DOHH2 (cell line): ENCODE data around the gene PCDHA2.
"Not testable (repeated sequence)": the region's sequence is repeated elsewhere in the genome, so short reads cannot be mapped to it uniquely, and the experiment has no call there.

Experiments used
- H3F3A ChIP-seq: fragments of 200-600 bp; sonication (generic), shearing (Covaris generic); 2 replicates; pipeline ENCODE4 v1.6.0; 2016; ENCODE audit warnings: antibody characterized with exemption, mild to moderate bottlenecking; ENCODE audit not compliant: control insufficient read depth, insufficient read depth
- H3K27ac ChIP-seq: fragments of 200-600 bp; sonication (generic); 2 replicates; pipeline ENCODE4 v1.5.1; 2014; ENCODE audit warnings: low read depth, mild to moderate bottlenecking, low read length, moderate library complexity
- H3K27me3 ChIP-seq: fragments of 200-600 bp; sonication (generic); 2 replicates; pipeline ENCODE4 v1.6.1; 2014; ENCODE audit warnings: mild to moderate bottlenecking, low read length, mixed read lengths; ENCODE audit not compliant: control insufficient read depth
- H3K36me3 ChIP-seq: fragments of 200-600 bp; sonication (generic); 2 replicates; pipeline ENCODE4 v1.6.1; 2014; ENCODE audit warnings: mild to moderate bottlenecking, low read length, moderate library complexity, mixed read lengths; ENCODE audit not compliant: control insufficient read depth
- H3K4me1 ChIP-seq: fragments of 200-600 bp; sonication (generic); 2 replicates; pipeline ENCODE4 v1.6.1; 2014; ENCODE audit warnings: mild to moderate bottlenecking, low read length, mixed read lengths; ENCODE audit not compliant: control insufficient read depth
- H3K4me2 ChIP-seq: fragments of 200-600 bp; sonication (generic); 2 replicates; pipeline ENCODE4 v1.6.0; 2014; ENCODE audit warnings: mild to moderate bottlenecking, low read length, moderate library complexity
- H3K4me3 ChIP-seq: fragments of 200-600 bp; sonication (generic); 2 replicates; pipeline ENCODE4 v1.5.1; 2014; ENCODE audit warnings: mild to moderate bottlenecking, low read length, mixed read lengths
- H3K79me2 ChIP-seq: fragments of 200-600 bp; sonication (generic); 2 replicates; pipeline ENCODE4 v1.6.1; 2014; ENCODE audit warnings: mild to moderate bottlenecking, low read length, mixed read lengths; ENCODE audit not compliant: control insufficient read depth
- H3K9me2 ChIP-seq: fragments of 200-600 bp; sonication (generic); replicated peaks from 2 replicates; pipeline ENCODE4 v1.6.1; 2014; ENCODE audit warnings: mild to moderate bottlenecking, low read length, mixed read lengths; ENCODE audit not compliant: control insufficient read depth
- H3K9me3 ChIP-seq: fragments of 200-600 bp; sonication (generic); 2 replicates; pipeline ENCODE4 v1.6.1; 2014; ENCODE audit warnings: antibody characterized with exemption, low read length, mixed read lengths; ENCODE audit not compliant: control insufficient read depth, insufficient read depth
- H4K20me1 ChIP-seq: fragments of 200-600 bp; sonication (generic); 2 replicates; pipeline ENCODE4 v1.6.0; 2014; ENCODE audit warnings: low read depth, mild to moderate bottlenecking, antibody characterized with exemption, low read length, moderate library complexity; ENCODE audit not compliant: control insufficient read depth, insufficient read depth
- EZH2phosphoT487 ChIP-seq: fragments of 200-600 bp; sonication (generic); IDR thresholded peaks from 2 replicates; pipeline ENCODE4 v1.6.1; 2017; ENCODE audit warnings: borderline replicate concordance, mild to moderate bottlenecking, antibody characterized with exemption, low read length, moderate library complexity, mixed read lengths
- TF ChIP-seq, protein P1 (sequence below): fragments of 200-600 bp; sonication (generic); IDR thresholded peaks from one replicate; pipeline ENCODE4 v1.5.1; 2014; ENCODE audit warnings: antibody characterized with exemption, mild to moderate bottlenecking, low read depth, low read length; ENCODE audit not compliant: poor library complexity, severe bottlenecking

PCDHA2 gene

DNA sequence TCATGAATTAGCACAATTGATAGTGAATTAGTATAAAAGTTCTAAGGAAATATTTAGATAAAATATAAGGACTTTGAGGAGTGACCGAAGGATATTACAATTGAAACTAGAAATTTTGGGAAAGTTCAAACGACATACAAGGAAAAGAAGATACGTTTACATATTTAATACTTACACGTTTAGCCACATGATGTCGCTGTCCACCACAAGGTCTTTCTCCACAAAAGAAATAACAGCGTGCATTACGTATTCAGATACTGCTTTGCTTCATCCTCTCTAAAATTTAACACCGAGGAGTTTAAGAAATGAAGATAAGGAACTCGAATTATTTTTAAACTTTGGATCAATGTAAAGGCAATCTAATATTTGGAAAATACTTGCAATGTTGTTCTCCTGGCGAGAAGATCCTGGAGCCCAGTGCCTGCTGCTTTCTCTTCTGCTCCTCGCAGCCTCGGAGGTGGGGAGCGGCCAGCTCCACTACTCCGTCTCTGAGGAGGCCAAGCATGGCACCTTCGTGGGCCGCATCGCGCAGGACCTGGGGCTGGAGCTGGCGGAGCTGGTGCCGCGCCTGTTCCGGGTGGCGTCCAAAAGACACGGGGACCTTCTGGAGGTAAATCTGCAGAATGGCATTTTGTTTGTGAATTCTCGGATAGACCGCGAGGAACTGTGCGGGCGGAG is 6.3 kb downstream of the PCDHA2 start, which contains the start of gene PCDHA3:
Gene PCDHA3 (plus strand): TSS at position 242 of the 678 bp plus-strand sequence.
- Histone ChIP-seq H3K4me3 (no peak within 1 kb of the TSS), H3K9me3 (no peaks in the 10 kb centered on the region; the same call in 1 of the 2 replicates)

DNA sequence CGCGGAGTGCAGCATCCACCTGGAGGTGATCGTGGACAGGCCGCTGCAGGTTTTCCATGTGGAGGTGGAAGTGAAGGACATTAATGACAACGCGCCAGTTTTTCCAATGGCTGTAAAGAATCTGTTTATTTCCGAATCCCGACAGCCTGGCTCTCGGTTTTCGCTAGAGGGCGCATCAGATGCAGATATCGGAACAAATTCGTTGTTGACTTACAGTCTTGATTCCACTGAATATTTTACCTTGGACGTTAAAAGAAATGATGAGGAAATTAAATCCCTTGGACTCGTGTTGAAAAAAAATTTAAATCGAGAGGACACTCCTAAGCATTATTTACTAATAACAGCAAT is 6.8 kb downstream of the PCDHA2 start:
- Histone ChIP-seq H3K4me2 (no peak overlapping the region), H3K4me3 (no peak overlapping the region), H3K9me2 (no peaks in the 10 kb centered on the region), H3K27ac (no peak overlapping the region), H3K9me3 (no peaks in the 10 kb centered on the region; the same call in 1 of the 2 replicates), H3F3A (no peaks in the 10 kb centered on the region), H3K4me1 (no peaks in the 10 kb centered on the region), H4K20me1 (no peaks in the 10 kb centered on the region), H3K79me2 (no peaks in the 10 kb centered on the region), H3K27me3 (no peaks in the 10 kb centered on the region), H3K36me3 (no peaks in the 10 kb centered on the region)
- TF ChIP-seq, protein P1, sequence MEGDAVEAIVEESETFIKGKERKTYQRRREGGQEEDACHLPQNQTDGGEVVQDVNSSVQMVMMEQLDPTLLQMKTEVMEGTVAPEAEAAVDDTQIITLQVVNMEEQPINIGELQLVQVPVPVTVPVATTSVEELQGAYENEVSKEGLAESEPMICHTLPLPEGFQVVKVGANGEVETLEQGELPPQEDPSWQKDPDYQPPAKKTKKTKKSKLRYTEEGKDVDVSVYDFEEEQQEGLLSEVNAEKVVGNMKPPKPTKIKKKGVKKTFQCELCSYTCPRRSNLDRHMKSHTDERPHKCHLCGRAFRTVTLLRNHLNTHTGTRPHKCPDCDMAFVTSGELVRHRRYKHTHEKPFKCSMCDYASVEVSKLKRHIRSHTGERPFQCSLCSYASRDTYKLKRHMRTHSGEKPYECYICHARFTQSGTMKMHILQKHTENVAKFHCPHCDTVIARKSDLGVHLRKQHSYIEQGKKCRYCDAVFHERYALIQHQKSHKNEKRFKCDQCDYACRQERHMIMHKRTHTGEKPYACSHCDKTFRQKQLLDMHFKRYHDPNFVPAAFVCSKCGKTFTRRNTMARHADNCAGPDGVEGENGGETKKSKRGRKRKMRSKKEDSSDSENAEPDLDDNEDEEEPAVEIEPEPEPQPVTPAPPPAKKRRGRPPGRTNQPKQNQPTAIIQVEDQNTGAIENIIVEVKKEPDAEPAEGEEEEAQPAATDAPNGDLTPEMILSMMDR, result no peak
- TF ChIP-seq EZH2phosphoT487, result no peak

More for the DNA sequence above, 6.3 kb downstream of the PCDHA2 start, which contains the start of gene PCDHA3:
- Histone ChIP-seq H3K4me1 (no peaks in the 10 kb centered on the region), H3F3A (no peaks in the 10 kb centered on the region), H3K79me2 (no peaks in the 10 kb centered on the region), H3K4me2 (no peak within 1 kb of the TSS), H3K27me3 (no peaks in the 10 kb centered on the region), H3K27ac (no peak within 1 kb of the TSS), H3K9me2 (no peaks in the 10 kb centered on the region), H4K20me1 (no peaks in the 10 kb centered on the region), H3K36me3 (no peaks in the 10 kb centered on the region)
- no peak for TF ChIP-seq EZH2phosphoT487
- TF ChIP-seq, protein P1, result no peak

DNA sequence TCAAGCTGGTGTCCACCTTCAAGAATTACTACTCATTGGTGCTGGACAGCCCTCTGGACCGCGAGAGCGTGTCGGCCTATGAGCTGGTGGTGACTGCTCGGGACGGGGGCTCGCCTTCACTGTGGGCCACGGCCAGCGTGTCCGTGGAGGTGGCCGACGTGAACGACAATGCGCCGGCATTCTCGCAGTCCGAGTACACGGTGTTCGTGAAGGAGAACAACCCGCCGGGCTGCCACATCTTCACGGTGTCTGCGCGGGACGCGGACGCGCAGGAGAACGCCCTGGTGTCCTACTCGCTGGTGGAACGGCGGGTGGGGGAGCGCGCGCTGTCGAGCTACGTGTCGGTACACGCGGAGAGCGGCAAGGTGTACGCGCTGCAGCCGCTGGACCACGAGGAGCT is 7.7 kb downstream of the PCDHA2 start:
- H3K27ac ChIP-seq, H3K36me3 ChIP-seq, H3K27me3 ChIP-seq, H3F3A ChIP-seq, H3K4me3 ChIP-seq, H3K9me3 ChIP-seq, H3K9me2 ChIP-seq, H3K4me2 ChIP-seq, H4K20me1 ChIP-seq, H3K4me1 ChIP-seq, H3K79me2 ChIP-seq: not testable (repeated sequence)

DNA sequence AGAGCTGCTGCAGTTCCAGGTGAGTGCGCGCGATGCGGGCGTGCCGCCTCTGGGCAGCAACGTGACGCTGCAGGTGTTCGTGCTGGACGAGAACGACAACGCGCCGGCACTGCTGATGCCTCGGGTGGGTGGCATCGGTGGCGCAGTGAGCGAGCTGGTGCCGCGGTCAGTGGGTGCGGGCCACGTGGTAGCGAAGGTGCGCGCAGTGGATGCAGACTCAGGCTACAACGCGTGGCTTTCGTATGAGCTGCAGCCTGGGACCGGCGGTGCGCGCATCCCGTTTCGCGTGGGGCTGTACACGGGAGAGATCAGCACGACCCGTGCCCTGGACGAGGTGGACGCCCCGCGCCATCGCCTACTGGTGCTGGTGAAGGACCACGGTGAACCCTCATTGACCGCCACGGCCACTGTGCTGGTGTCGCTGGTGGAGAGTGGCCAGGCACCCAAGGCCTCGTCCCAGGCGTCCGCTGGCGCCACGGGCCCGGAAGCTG is 8.2 kb downstream of the PCDHA2 start:
- Histone ChIP-seq H3K4me1 (no peaks in the 10 kb centered on the region), H3K9me3 (no peaks in the 10 kb centered on the region; the same call in 1 of the 2 replicates), H3K27ac (no peak overlapping the region), H3K4me2 (no peak overlapping the region), H3K79me2 (no peaks in the 10 kb centered on the region), H4K20me1 (no peaks in the 10 kb centered on the region), H3K27me3 (no peaks in the 10 kb centered on the region), H3K4me3 (no peak overlapping the region), H3F3A (no peaks in the 10 kb centered on the region), H3K36me3 (no peaks in the 10 kb centered on the region), H3K9me2 (no peaks in the 10 kb centered on the region)
- TF ChIP-seq, protein P1, result no peak
- no peak for TF ChIP-seq EZH2phosphoT487
